SH-SY5Y (cell line): ENCODE results near the gene SYT5.

Experiments used
- GATA2 ChIP-seq: IDR thresholded peaks from 2 replicates; pipeline ENCODE4 v1.6.1; 2011; ENCODE audit warnings: mild to moderate bottlenecking, low read depth, low read length
- GATA3 ChIP-seq: IDR thresholded peaks from 2 replicates; pipeline ENCODE4 v1.6.1; 2011; ENCODE audit warnings: low read depth, mild to moderate bottlenecking, low read length, moderate library complexity

DNA sequence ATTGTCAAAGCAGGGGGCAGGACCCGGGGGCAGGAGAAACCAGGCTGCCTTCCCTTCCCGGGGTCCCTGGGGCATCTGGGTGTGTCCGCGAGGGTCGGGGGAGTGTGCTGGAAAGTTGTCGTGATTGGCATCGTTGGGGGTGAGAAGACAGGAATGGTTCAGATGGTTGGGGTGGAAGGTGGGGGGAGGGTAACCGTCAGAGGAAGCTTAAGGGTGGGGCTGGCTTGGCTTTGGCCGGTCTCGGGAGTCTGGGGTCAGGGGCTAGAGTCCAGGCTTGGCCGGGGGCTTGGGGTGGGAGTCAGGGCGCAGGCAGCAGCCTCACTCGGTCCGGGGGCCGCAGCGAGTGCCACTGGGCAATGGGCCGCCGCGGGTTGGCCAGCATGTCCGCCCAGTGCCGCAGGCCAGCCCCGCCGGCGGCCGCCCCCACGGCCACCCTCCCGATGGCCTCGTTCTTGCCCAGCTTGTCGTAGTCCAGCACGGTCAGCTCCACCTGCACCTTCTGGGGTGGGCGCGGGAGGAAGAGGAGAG, 6.8 kb downstream of the SYT5 start:
- TF ChIP-seq GATA3 (no peak), GATA2 (no peak)
